GM10847 (cell line): ENCODE data around the gene KRT12.

Source experiments
- POLR2A ChIP-seq: IDR thresholded peaks from 2 replicates; pipeline ENCODE4 v1.6.1; 2011; ENCODE audit not compliant: insufficient read length; ENCODE audit errors: extremely low read depth

Gene KRT12

GRCh38 chr17:40816569-40816968 lies 50.5 kb downstream of the KRT12 start:
- TF ChIP-seq POLR2A, result no peak

- no peak for TF ChIP-seq POLR2A
Measured at GRCh38 chr17:40815381-40815780, 51.6 kb downstream of the KRT12 start.

GRCh38 chr17:40813804-40814203 lies 53.2 kb downstream of the KRT12 start:
- TF ChIP-seq POLR2A, result no peak

GRCh38 chr17:40812639-40813038 lies 54.4 kb downstream of the KRT12 start:
- no peak for TF ChIP-seq POLR2A
